H1 (cell line): ENCODE measurements around the gene TMEM145. TPM values are rescaled to one million over a fixed set of nuclear protein-coding genes. Genes with fewer than 3 reads are reported as not detected.

Source experiments
- CTCF ChIA-PET: fragments of 300-600 bp; sonication (Branson Sonifier 250); formaldehyde crosslinking; loops from one replicate; lab custom pipeline; 2021; ENCODE audit not compliant: partially characterized antibody; lab: Charles Lee
- POLR2A ChIA-PET: fragments of 300-600 bp; sonication (Branson Sonifier 250); formaldehyde crosslinking; loops from one replicate; lab custom pipeline; 2021; ENCODE audit warnings: inconsistent platforms; ENCODE audit not compliant: partially characterized antibody; lab: Charles Lee
- DNase-seq, 2 experiments: peaks; one replicate each; pipeline versions ENCODE4 v3.0.0 to v3.0.0-alpha.2; 2010 to 2022; ENCODE audit warnings: low spot score in 2 of 2, low read depth in 1 of 2, mixed read lengths in 1 of 2
- FAIRE-seq: peaks from 2 replicates; lab custom pipeline; 2011; peaks lifted over from hg19 to GRCh38; lab: Jason Lieb, UNC
- H2AFZ ChIP-seq: 2 replicates; pipeline ENCODE4 v1.8.1; 2012; ENCODE audit warnings: low read length, inconsistent platforms
- H2AK5ac ChIP-seq: 2 replicates; pipeline ENCODE4 v1.6.1; 2013; ENCODE audit warnings: low read depth, low read length
- H2BK120ac ChIP-seq: replicated peaks from 2 replicates; pipeline ENCODE3; 2013; ENCODE audit warnings: low read depth, low read length, inconsistent platforms
- H2BK12ac ChIP-seq: 2 replicates; pipeline ENCODE4 v1.6.1; 2013; ENCODE audit warnings: low read depth, low read length
- H2BK15ac ChIP-seq: 2 replicates; pipeline ENCODE4 v1.6.1; 2013; ENCODE audit warnings: low read length
- H2BK20ac ChIP-seq: 2 replicates; pipeline ENCODE4 v1.6.1; 2013; ENCODE audit warnings: low read length
- H2BK5ac ChIP-seq: 2 replicates; pipeline ENCODE4 v1.6.1; 2013; ENCODE audit warnings: low read depth, low read length
- H3K14ac ChIP-seq: 2 replicates; pipeline ENCODE4 v1.6.1; 2013; ENCODE audit warnings: inconsistent platforms; ENCODE audit not compliant: insufficient read length
- H3K18ac ChIP-seq: 2 replicates; pipeline ENCODE4 v1.6.1; 2013; ENCODE audit warnings: low read length; ENCODE audit errors: extremely low read depth
- H3K23ac ChIP-seq: 2 replicates; pipeline ENCODE4 v1.6.1; 2013; ENCODE audit warnings: inconsistent platforms; ENCODE audit not compliant: insufficient read length
- H3K23me2 ChIP-seq: 2 replicates; pipeline ENCODE4 v1.6.1; 2013; ENCODE audit warnings: low read depth, low read length
- H3K27ac ChIP-seq: 2 replicates; pipeline ENCODE4 v1.6.1; 2011; ENCODE audit warnings: low read depth, low read length, inconsistent platforms
- H3K27me3 ChIP-seq, 4 experiments: replicated peaks in 1 of 4; 1 replicate in 1 of 4; 2 replicates in 3 of 4; pipeline versions ENCODE4 v1.6.1 to v1.8.1; 2011 to 2013; ENCODE audit warnings: low read length in 3 of 4, mild to moderate bottlenecking in 3 of 4, inconsistent platforms in 2 of 4, mixed read lengths in 2 of 4, moderate library complexity in 1 of 4; ENCODE audit not compliant: control insufficient read depth in 3 of 4, insufficient read depth in 3 of 4; ENCODE audit errors: extremely low read depth in 1 of 4
- H3K36me3 ChIP-seq, 4 experiments: 2 replicates each; pipeline versions ENCODE4 v1.6.1 to v1.8.1; 2011 to 2013; ENCODE audit warnings: mild to moderate bottlenecking in 4 of 4, low read length in 3 of 4, moderate library complexity in 2 of 4, control low read depth in 1 of 4, inconsistent platforms in 1 of 4; ENCODE audit not compliant: insufficient read depth in 4 of 4, control insufficient read depth in 2 of 4
- H3K4ac ChIP-seq: replicated peaks from 2 replicates; pipeline ENCODE3; 2013; ENCODE audit warnings: low read length, low read depth, mixed read lengths, inconsistent platforms; ENCODE audit not compliant: insufficient read length
- H3K4me1 ChIP-seq, 4 experiments: replicated peaks in 1 of 4; 1 replicate in 1 of 4; 2 replicates in 3 of 4; pipeline versions ENCODE4 v1.6.1 to v1.8.1; 2011 to 2013; ENCODE audit warnings: low read length in 3 of 4, inconsistent platforms in 2 of 4, mixed read lengths in 1 of 4; ENCODE audit not compliant: insufficient read depth in 4 of 4, control insufficient read depth in 3 of 4
- H3K4me2 ChIP-seq, 2 experiments: 2 replicates each; pipeline versions ENCODE4 v1.6.1 to v1.8.1; 2011 to 2013; ENCODE audit warnings: low read depth in 2 of 2, low read length in 2 of 2, control low read depth in 1 of 2, inconsistent platforms in 1 of 2, mild to moderate bottlenecking in 1 of 2; ENCODE audit not compliant: insufficient read depth in 1 of 2
- H3K4me3 ChIP-seq, 4 experiments: fragments of 200-600, 300-600 bp in 1 of 4; sonication (generic), shearing (Covaris generic), sonication (Bioruptor Twin) in 1 of 4; 2 replicates each; pipeline versions ENCODE4 v1.5.1 to v1.8.1; 2011 to 2016; ENCODE audit warnings: low read length in 4 of 4, low read depth in 3 of 4, control low read depth in 2 of 4, inconsistent platforms in 2 of 4, mild to moderate bottlenecking in 2 of 4, mixed read lengths in 1 of 4, moderate library complexity in 1 of 4; ENCODE audit not compliant: insufficient read depth in 2 of 4; ENCODE audit errors: extremely low read depth in 1 of 4
- H3K56ac ChIP-seq: replicated peaks from 2 replicates; pipeline ENCODE3; 2013; ENCODE audit warnings: low read depth, mild to moderate bottlenecking, mixed read lengths, low read length, inconsistent platforms; ENCODE audit not compliant: insufficient read length
- H3K79me1 ChIP-seq: 2 replicates; pipeline ENCODE4 v1.6.1; 2013; ENCODE audit warnings: low read depth, low read length, control low read depth
- H3K79me2 ChIP-seq, 2 experiments: 2 replicates each; pipeline versions ENCODE4 v1.6.1 to v1.8.1; 2012 to 2013; ENCODE audit warnings: low read length in 2 of 2, mild to moderate bottlenecking in 2 of 2, inconsistent platforms in 1 of 2; ENCODE audit not compliant: insufficient read depth in 2 of 2, control insufficient read depth in 1 of 2
- H3K9ac ChIP-seq, 4 experiments: replicated peaks in 1 of 4; 1 replicate in 1 of 4; 2 replicates in 3 of 4; pipeline versions ENCODE4 v1.6.1 to v1.8.1; 2011 to 2013; ENCODE audit warnings: low read depth in 3 of 4, low read length in 3 of 4, control low read depth in 2 of 4, mild to moderate bottlenecking in 2 of 4, moderate library complexity in 2 of 4, inconsistent platforms in 1 of 4; ENCODE audit errors: extremely low read depth in 1 of 4
- H3K9me3 ChIP-seq, 2 experiments: 2 replicates each; pipeline versions ENCODE4 v1.6.1 to v1.8.1; 2012 to 2013; ENCODE audit warnings: mild to moderate bottlenecking in 2 of 2, moderate library complexity in 2 of 2, control low read depth in 1 of 2, inconsistent platforms in 1 of 2, low read depth in 1 of 2, low read length in 1 of 2, mixed read lengths in 1 of 2; ENCODE audit not compliant: insufficient read depth in 2 of 2
- H4K20me1 ChIP-seq, 2 experiments: replicated peaks in 1 of 2; 2 replicates each; pipeline versions ENCODE3 to v1.8.1; 2011 to 2013; ENCODE audit warnings: inconsistent platforms in 2 of 2, low read length in 2 of 2, mild to moderate bottlenecking in 1 of 2; ENCODE audit not compliant: insufficient read depth in 2 of 2, control insufficient read depth in 1 of 2
- H4K5ac ChIP-seq: 2 replicates; pipeline ENCODE4 v1.6.1; 2013; ENCODE audit warnings: low read length, low read depth, mixed read lengths, inconsistent platforms; ENCODE audit not compliant: insufficient read length
- H4K8ac ChIP-seq: 2 replicates; pipeline ENCODE4 v1.8.0; 2013; ENCODE audit warnings: mild to moderate bottlenecking, moderate library complexity, low read length, inconsistent platforms; ENCODE audit not compliant: insufficient read depth; ENCODE audit errors: extremely low read depth
- H4K91ac ChIP-seq: replicated peaks from 2 replicates; pipeline ENCODE3; 2013; ENCODE audit warnings: low read length, mixed read lengths, inconsistent platforms; ENCODE audit not compliant: insufficient read length
- CBX8 ChIP-seq: fragments of 300-800, 300-1000 bp; sonication (generic); IDR thresholded peaks from 2 replicates; pipeline ENCODE4 v1.7.1; 2016; ENCODE audit warnings: low read depth, low read length, borderline replicate concordance
- NRF1 ChIP-seq: IDR thresholded peaks from 2 replicates; pipeline ENCODE4 v1.6.1; 2011; ENCODE audit warnings: mild to moderate bottlenecking, low read depth, low read length, improper control_type of control experiment
- RBBP5 ChIP-seq: IDR thresholded peaks from 2 replicates; pipeline ENCODE4 v1.7.1; 2012; ENCODE audit warnings: low read depth, mild to moderate bottlenecking, inconsistent platforms, low read length, moderate library complexity, borderline replicate concordance
- SIRT6 ChIP-seq: IDR thresholded peaks from one replicate; pipeline ENCODE4 v1.7.1; 2012; ENCODE audit warnings: low read length, inconsistent platforms
- YY1 ChIP-seq: IDR thresholded peaks from 2 replicates; pipeline ENCODE4 v1.6.1; 2011; ENCODE audit warnings: low read depth, mild to moderate bottlenecking, low read length
- WGBS, 2 experiments: shearing (Covaris generic) in 1 of 2; methylation state at CpG; one replicate each; pipeline versions ENCODE4 v1.1.6 to v1.1.7; 2013 to 2015; ENCODE audit warnings: low lambda C conversion rate in 2 of 2, mixed read lengths in 2 of 2, inconsistent platforms in 1 of 2, low coverage in 1 of 2, missing lambda C conversion rate in 1 of 2; ENCODE audit not compliant: insufficient replicate concordance in 2 of 2, insufficient coverage in 1 of 2, insufficient read length in 1 of 2; ENCODE audit errors: extremely low coverage in 1 of 2, missing lambda C conversion rate in 1 of 2; 5-methylcytosine and 5-hydroxymethylcytosine counted together
- polyA plus RNA-seq, 7 experiments: library from polyadenylated mRNA; depleted of rRNA in 3 of 7; stranded (reverse) in 5 of 7; unstranded in 2 of 7; fragments of >200 nt in 5 of 7; fragments of 200-250 nt in 2 of 7; gene quantifications; 1 replicate in 5 of 7; 2 replicates in 1 of 7; 4 replicates in 1 of 7; pipeline versions ENCODE4 v1.2.1 to v1.2.3, GENCODE V29; 2011 to 2013; ENCODE audit warnings: missing spikeins in 2 of 7, mixed read lengths in 2 of 7
- total RNA-seq: library from RNA; stranded (reverse); fragmentation: NEBNext Ultra II Directional; extraction: Animal tissue kit (Norgen Biotek cat#: 25700); gene quantifications from 2 replicates; pipeline ENCODE4 v1.2.1, GENCODE V29; 2021

The TMEM145 gene
- total and polyA plus RNA-seq, 2 of the 8 experiments (the other 6 are each of a cell fraction or from before 2014, with no cell fraction given): 2.3 to 4.7 TPM

DNA sequence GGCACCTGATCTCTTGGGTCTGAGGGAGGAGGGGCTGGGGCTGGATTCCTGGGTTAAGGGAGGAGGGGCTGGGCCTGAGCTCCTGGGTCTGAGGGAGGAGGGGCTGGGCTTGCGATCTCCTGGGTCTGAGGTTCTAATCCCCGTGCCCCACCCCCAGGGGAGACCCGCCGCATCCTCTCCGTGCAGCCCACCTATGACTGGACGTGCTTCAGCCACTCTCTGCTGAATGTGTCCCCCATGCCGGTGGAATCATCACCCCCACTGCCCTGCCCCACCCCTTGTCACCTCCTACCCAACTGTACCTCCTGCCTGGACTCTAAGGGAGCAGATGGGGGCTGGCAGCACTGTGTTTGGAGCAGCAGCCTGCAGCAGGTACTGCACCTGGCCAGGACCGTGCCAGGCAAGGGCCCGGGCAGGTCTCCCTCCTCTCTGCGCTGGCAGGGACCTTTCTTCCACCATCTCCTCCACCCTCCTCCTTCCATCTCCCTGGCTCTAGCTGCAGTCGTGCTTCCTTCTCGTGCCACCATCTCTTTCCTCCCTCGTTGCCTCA is 49.9 kb downstream of the TMEM145 start:
- H2AFZ ChIP-seq: no peak overlapping the region

More for the DNA sequence above, 49.9 kb downstream of the TMEM145 start:
- peaks cover 2% of the 10 kb centered on the region; the same call in 1 of the 2 replicates for H3K79me1 ChIP-seq
- H4K8ac ChIP-seq: no peak overlapping the region
- no peak overlapping the region for H3K4ac ChIP-seq
- H2BK15ac ChIP-seq: 0 out of 2 replicates have a peak overlapping the region, but pooled peaks have one; percentile 29
- H3K9me3 ChIP-seq: peaks cover 0 to 6% of the 10 kb centered on the region in 2 experiments; a peak in 1 of 4 replicates
- peaks cover 5 to 13% (median 6%) of the 10 kb centered on the region in 4 experiments; a peak in 7 of 8 replicates for H3K36me3 ChIP-seq
- H4K5ac ChIP-seq: no peak overlapping the region
- ChIA-PET CTCF (no interaction called here), POLR2A (no interaction called here)
- no peak overlapping the region for H3K27ac ChIP-seq
- no peak overlapping the region for H2BK20ac ChIP-seq
- FAIRE-seq (no peak), DNase-seq (no peak)
- H3K56ac ChIP-seq: no peak overlapping the region
- H3K9ac ChIP-seq: no peak overlapping the region
- no peaks in the 10 kb centered on the region for H3K79me2 ChIP-seq
- TF ChIP-seq YY1: no peak
- no peak for TF ChIP-seq CBX8
- no peak for TF ChIP-seq RBBP5
- no peak for TF ChIP-seq SIRT6
- no peak for TF ChIP-seq NRF1
- peaks cover 0 to 7% (median 3%) of the 10 kb centered on the region in 4 experiments; a peak in 5 of 7 replicates for H3K4me1 ChIP-seq
- 97% methylated on average over 8 of the region's 13 CpGs; no CpG with 5 or more reads in 1 of the 2 experiments for WGBS, 2 experiments
- no peak overlapping the region for H3K23ac ChIP-seq
- H3K18ac ChIP-seq: no peak overlapping the region
- no peaks in the 10 kb centered on the region for H3K23me2 ChIP-seq
- peaks cover 0 to 2% of the 10 kb centered on the region in 2 experiments for H4K20me1 ChIP-seq
- no peak overlapping the region for H4K91ac ChIP-seq
- no peak overlapping the region for H2BK12ac ChIP-seq
- no peak overlapping the region for H3K14ac ChIP-seq
- H3K4me2 ChIP-seq: no peak overlapping the region
- no peak overlapping the region; the same call in 1 of the 2 replicates for H2BK5ac ChIP-seq
- H2AK5ac ChIP-seq: no peak overlapping the region
- H2BK120ac ChIP-seq: no peak overlapping the region
- no peak overlapping the region for H3K4me3 ChIP-seq
- H3K27me3 ChIP-seq: no peaks in the 10 kb centered on the region
